Neural cell (in vitro differentiated cells): ENCODE measurements around the gene KRTAP11-1. TPM values are rescaled to one million over a fixed set of nuclear protein-coding genes. Genes with fewer than 3 reads are reported as not detected.

ENCODE experiments used
- H2AFZ ChIP-seq: fragments of 200-600, 300-800 bp; sonication (generic), shearing (Covaris generic); 2 replicates; pipeline ENCODE4 v1.6.0; 2014; ENCODE audit warnings: low read depth, mild to moderate bottlenecking, antibody characterized with exemption, low read length, moderate library complexity
- H3F3A ChIP-seq: fragments of 200-600 bp; shearing (Covaris generic); 2 replicates; pipeline ENCODE4 v1.6.1; 2016; ENCODE audit warnings: mild to moderate bottlenecking, moderate library complexity, mixed read lengths, antibody characterized with exemption, low read length; ENCODE audit not compliant: insufficient read depth, poor library complexity, severe bottlenecking
- H3K27ac ChIP-seq: fragments of 200-600, 300-800 bp; sonication (generic), shearing (Covaris generic); 2 replicates; pipeline ENCODE4 v1.5.1; 2014; ENCODE audit warnings: mild to moderate bottlenecking, low read length, moderate library complexity
- H3K27me3 ChIP-seq: fragments of 300-800, 200-600 bp; sonication (generic), shearing (Covaris generic); 2 replicates; pipeline ENCODE4 v1.6.0; 2014; ENCODE audit warnings: mild to moderate bottlenecking, low read depth, low read length, moderate library complexity; ENCODE audit not compliant: insufficient read depth
- H3K36me3 ChIP-seq: fragments of 300-800, 200-600 bp; sonication (generic), shearing (Covaris generic); 2 replicates; pipeline ENCODE4 v1.5.1; 2014; ENCODE audit warnings: mild to moderate bottlenecking, antibody characterized with exemption, low read length, moderate library complexity; ENCODE audit not compliant: insufficient read depth
- H3K4me2 ChIP-seq: fragments of 300-800, 200-600 bp; sonication (generic), shearing (Covaris generic); 2 replicates; pipeline ENCODE4 v1.6.0; 2014; ENCODE audit warnings: mild to moderate bottlenecking, low read length
- H3K4me3 ChIP-seq: fragments of 300-800, 200-600 bp; sonication (generic), shearing (Covaris generic); 2 replicates; pipeline ENCODE4 v1.5.1; 2014; ENCODE audit warnings: mild to moderate bottlenecking, low read length, moderate library complexity
- H3K79me2 ChIP-seq: fragments of 200-600 bp; shearing (Covaris generic); replicated peaks from 2 replicates; pipeline ENCODE4 v1.6.0; 2014; ENCODE audit warnings: mild to moderate bottlenecking, low read length, moderate library complexity; ENCODE audit not compliant: insufficient read depth
- H3K9ac ChIP-seq: fragments of 300-800, 200-600 bp; sonication (generic), shearing (Covaris generic); 2 replicates; pipeline ENCODE4 v1.6.1; 2016; ENCODE audit warnings: mild to moderate bottlenecking, low read length, mixed read lengths
- H3K9me2 ChIP-seq: fragments of 200-600 bp; shearing (Covaris generic); 2 replicates; pipeline ENCODE4 v1.6.1; 2016; ENCODE audit warnings: mild to moderate bottlenecking, low read length, mixed read lengths; ENCODE audit not compliant: insufficient read depth
- H3K9me3 ChIP-seq: fragments of 200-600, 300-800 bp; sonication (generic), shearing (Covaris generic); 2 replicates; pipeline ENCODE4 v1.6.1; 2016; ENCODE audit warnings: mild to moderate bottlenecking, mixed run types, low read length, moderate library complexity, mixed read lengths
- H4K20me1 ChIP-seq: fragments of 200-600 bp; shearing (Covaris generic); 2 replicates; pipeline ENCODE4 v1.6.1; 2016; ENCODE audit warnings: mild to moderate bottlenecking, mixed run types; ENCODE audit not compliant: insufficient read depth
- CTCF ChIP-seq: fragments of 450-650 bp; IDR thresholded peaks from 2 replicates; pipeline ENCODE4 v1.5.1; 2014; ENCODE audit warnings: antibody characterized with exemption, mild to moderate bottlenecking, moderate library complexity; ENCODE audit not compliant: poor library complexity, severe bottlenecking
- EP300 ChIP-seq: fragments of 450-650 bp; conservative IDR thresholded peaks from 2 replicates; pipeline ENCODE4 v1.6.1; 2014; ENCODE audit warnings: antibody characterized with exemption, mild to moderate bottlenecking, moderate library complexity; ENCODE audit not compliant: poor library complexity, severe bottlenecking
- EZH2 ChIP-seq: fragments of 200-600, 300-800 bp; shearing (Covaris generic), sonication (generic); IDR thresholded peaks from 2 replicates; pipeline ENCODE4 v1.6.1; 2014; ENCODE audit warnings: antibody characterized with exemption, low read length, borderline replicate concordance, mild to moderate bottlenecking; ENCODE audit not compliant: insufficient read depth, poor library complexity, severe bottlenecking
- MXI1 ChIP-seq: fragments of 450-650 bp; conservative IDR thresholded peaks from 2 replicates; pipeline ENCODE4 v1.6.1; 2014; ENCODE audit warnings: antibody characterized with exemption, mild to moderate bottlenecking; ENCODE audit not compliant: poor library complexity, severe bottlenecking
- POLR2AphosphoS5 ChIP-seq: IDR thresholded peaks from 2 replicates; pipeline ENCODE4 v1.6.1; 2012
- RAD21 ChIP-seq: fragments of 450-650 bp; conservative IDR thresholded peaks from 2 replicates; pipeline ENCODE4 v1.6.1; 2014; ENCODE audit warnings: antibody characterized with exemption, mild to moderate bottlenecking, moderate library complexity
- SMC3 ChIP-seq: fragments of 450-650 bp; conservative IDR thresholded peaks from 2 replicates; pipeline ENCODE4 v1.6.1; 2014; ENCODE audit warnings: antibody characterized with exemption, mild to moderate bottlenecking, moderate library complexity; ENCODE audit not compliant: poor library complexity
- TAF1 ChIP-seq: IDR thresholded peaks from 2 replicates; pipeline ENCODE4 v1.6.1; 2012; ENCODE audit warnings: low read depth
- polyA plus RNA-seq: library from polyadenylated mRNA; depleted of rRNA; stranded (reverse); fragments of >200 nt; gene quantifications from 2 replicates; pipeline ENCODE4 v1.2.3, GENCODE V29; 2014
- TF ChIP-seq, protein P1 (sequence below): IDR thresholded peaks from 2 replicates; pipeline ENCODE4 v1.6.1; 2012; ENCODE audit warnings: borderline replicate concordance

KRTAP11-1 gene
- polyA plus RNA-seq, 1 donor from 2014 or later = not detected

DNA sequence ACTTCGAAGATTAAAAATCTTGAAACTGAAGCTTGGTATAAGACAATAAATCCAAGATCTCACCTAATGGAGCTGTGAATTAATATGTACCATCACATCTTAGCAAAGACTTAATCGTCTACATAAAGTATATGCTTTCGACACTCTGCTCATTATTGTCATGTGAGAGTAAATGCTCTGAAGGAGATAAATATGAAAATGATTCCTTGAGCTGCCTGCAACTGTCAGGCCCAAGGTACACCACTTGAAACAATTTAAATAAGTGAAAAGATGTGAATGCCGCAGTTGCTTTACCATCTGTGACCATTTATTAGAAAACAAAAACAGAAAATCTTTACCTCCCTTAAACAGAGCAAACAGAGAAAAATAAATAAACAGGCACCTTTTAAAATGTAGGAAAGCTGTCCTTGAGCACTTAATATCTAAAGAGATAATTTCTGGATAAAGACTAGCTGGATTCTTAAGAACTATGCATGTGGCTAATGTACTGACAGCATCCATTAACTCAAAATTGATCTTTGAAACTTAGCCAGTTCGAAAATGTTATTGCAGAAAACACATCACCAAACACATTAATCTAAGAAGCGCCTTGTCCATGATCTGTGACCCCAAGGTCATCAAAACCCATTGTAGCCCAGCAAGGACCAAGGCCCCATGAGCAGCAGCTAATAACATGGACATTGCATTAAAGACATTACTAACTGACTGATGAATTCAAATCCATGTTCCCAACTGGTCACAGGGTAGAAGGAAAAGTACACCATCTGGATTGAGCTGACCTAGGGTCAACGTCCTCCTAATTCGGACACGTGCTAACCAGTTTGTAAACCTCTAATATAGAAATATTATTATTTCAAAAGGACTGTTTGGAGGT is 33.5 kb downstream of the KRTAP11-1 start:
- Histone ChIP-seq H3F3A (no peaks in the 10 kb centered on the region), H4K20me1 (no peaks in the 10 kb centered on the region), H3K4me3 (peak overlapping the region; percentile 14), H3K79me2 (no peaks in the 10 kb centered on the region), H3K36me3 (no peaks in the 10 kb centered on the region), H2AFZ (no peak overlapping the region), H3K27me3 (no peaks in the 10 kb centered on the region), H3K9ac (no peak overlapping the region), H3K4me2 (peak overlapping the region; percentile 8), H3K9me2 (no peaks in the 10 kb centered on the region), H3K9me3 (no peaks in the 10 kb centered on the region), H3K27ac (peak overlapping the region; percentile 56)
- TF ChIP-seq POLR2AphosphoS5 (no peak), EP300 (no peak), RAD21 (no peak), CTCF (no peak), MXI1 (no peak), TAF1 (no peak), SMC3 (no peak), EZH2 (no peak)
- TF ChIP-seq, protein P1, sequence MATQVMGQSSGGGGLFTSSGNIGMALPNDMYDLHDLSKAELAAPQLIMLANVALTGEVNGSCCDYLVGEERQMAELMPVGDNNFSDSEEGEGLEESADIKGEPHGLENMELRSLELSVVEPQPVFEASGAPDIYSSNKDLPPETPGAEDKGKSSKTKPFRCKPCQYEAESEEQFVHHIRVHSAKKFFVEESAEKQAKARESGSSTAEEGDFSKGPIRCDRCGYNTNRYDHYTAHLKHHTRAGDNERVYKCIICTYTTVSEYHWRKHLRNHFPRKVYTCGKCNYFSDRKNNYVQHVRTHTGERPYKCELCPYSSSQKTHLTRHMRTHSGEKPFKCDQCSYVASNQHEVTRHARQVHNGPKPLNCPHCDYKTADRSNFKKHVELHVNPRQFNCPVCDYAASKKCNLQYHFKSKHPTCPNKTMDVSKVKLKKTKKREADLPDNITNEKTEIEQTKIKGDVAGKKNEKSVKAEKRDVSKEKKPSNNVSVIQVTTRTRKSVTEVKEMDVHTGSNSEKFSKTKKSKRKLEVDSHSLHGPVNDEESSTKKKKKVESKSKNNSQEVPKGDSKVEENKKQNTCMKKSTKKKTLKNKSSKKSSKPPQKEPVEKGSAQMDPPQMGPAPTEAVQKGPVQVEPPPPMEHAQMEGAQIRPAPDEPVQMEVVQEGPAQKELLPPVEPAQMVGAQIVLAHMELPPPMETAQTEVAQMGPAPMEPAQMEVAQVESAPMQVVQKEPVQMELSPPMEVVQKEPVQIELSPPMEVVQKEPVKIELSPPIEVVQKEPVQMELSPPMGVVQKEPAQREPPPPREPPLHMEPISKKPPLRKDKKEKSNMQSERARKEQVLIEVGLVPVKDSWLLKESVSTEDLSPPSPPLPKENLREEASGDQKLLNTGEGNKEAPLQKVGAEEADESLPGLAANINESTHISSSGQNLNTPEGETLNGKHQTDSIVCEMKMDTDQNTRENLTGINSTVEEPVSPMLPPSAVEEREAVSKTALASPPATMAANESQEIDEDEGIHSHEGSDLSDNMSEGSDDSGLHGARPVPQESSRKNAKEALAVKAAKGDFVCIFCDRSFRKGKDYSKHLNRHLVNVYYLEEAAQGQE = no peak

DNA sequence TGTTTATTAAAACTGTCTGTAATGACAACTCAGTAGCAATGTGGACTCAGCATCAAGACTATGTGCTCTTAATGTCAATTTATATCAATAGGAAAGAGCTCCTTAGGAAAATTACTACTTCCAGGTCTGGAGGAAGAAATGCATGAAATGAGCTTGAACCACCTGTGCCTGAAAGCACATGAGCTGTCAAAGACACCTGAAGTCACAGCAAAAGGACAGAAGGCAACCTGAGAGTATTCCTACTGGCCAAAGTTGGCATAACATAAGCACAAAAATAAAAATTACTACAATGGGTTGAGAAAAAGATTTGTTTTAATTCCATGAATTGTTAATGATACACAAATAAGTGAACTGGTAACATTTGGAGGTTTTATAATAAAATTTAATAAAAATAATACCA is 38.4 kb downstream of the KRTAP11-1 start:
- Histone ChIP-seq H3K36me3 (no peaks in the 10 kb centered on the region), H3K27ac (no peak overlapping the region), H3K4me2 (no peak overlapping the region), H3K4me3 (no peak overlapping the region), H3K27me3 (no peaks in the 10 kb centered on the region), H3F3A (no peaks in the 10 kb centered on the region), H3K79me2 (no peaks in the 10 kb centered on the region), H4K20me1 (no peaks in the 10 kb centered on the region), H3K9me2 (no peaks in the 10 kb centered on the region), H2AFZ (no peak overlapping the region), H3K9me3 (no peaks in the 10 kb centered on the region), H3K9ac (no peak overlapping the region)
- TF ChIP-seq RAD21 (no peak), MXI1 (no peak), POLR2AphosphoS5 (no peak), CTCF (no peak), EZH2 (no peak)
- TF ChIP-seq, protein P1 = no peak
